T follicular helper cell (primary cell): Measurements from ENCODE around the gene ATF6.

ENCODE experiments used
- DNase-seq: peaks from one replicate; pipeline ENCODE4 v3.0.0-alpha.2; 2020; ENCODE audit warnings: low read depth

ATF6 gene

GRCh38 chr1:161999301-162000052, 233.4 kb downstream of the ATF6 start:
- DNase-seq = no peak

GRCh38 chr1:162000053-162000420, 233.9 kb downstream of the ATF6 start:
- no peak for DNase-seq

GRCh38 chr1:162003061-162003829, 237.1 kb downstream of the ATF6 start:
- DNase-seq = no peak

DNA sequence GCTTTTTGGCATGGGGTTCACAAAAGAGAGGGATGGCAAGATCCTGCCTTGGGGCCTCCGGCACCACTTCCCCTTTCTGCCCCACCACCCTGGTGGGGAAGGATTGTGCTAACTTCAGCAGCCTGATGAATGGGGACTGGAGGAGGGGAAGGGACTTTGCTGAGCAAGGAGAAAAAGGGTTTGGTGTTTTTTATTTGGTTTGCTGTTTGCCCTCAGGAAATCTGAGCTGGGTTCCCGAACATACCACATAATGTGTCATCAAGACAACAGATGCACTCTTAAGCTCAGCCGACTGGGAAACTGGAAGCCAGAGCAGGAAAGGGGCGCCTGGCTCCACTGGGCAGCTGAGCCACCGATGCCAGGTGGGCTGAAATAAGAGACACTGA, 237.7 kb downstream of the ATF6 start:
- DNase-seq = no peak

GRCh38 chr1:162004441-162004950, 238.4 kb downstream of the ATF6 start:
- DNase-seq = no peak

GRCh38 chr1:162006081-162006480, 240.0 kb downstream of the ATF6 start:
- DNase-seq = no peak

DNA sequence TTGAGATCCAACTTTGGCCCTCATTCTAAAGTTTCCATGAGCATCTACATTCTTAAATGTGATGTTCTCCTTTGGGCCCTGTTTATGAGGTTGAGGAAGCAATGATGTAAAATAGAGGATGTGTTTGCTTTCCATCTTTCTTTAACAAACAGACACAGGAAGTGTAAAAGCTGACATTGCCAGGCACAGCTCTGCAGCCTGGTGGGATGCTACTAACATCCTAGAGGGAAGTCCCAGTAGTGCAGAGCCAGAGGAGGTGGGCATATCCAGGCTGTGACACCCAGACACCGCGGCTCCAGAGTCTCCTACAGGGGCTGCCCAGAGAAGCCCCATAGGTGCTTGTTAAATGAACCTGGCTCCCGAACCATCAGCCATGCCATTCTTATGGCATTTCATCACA, 241.3 kb downstream of the ATF6 start:
- no peak for DNase-seq

- no peak for DNase-seq
These were observed 242.7 kb downstream of the ATF6 start for GRCh38 chr1:162008799-162009198.

GRCh38 chr1:162009501-162010174, 243.5 kb downstream of the ATF6 start:
- no peak for DNase-seq

DNA sequence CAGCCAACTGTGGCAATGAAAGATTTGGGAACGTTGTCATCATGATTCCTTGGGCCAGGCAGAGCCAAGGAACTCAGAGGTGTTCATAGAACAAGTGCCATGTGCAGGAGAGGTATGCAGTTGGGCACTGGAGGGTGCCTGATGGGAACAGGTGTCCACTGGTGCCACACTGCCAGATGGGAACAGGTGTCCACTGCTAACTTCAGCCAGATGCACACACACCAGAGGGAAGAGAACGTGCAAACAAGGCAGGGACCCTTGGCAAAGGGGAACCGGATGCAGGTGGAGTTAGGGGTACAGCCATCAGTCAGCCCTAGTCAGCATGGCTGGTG, 244.0 kb downstream of the ATF6 start:
- no peak for DNase-seq

- no peak for DNase-seq
These were observed 245.4 kb downstream of the ATF6 start for GRCh38 chr1:162011337-162012012.

DNA sequence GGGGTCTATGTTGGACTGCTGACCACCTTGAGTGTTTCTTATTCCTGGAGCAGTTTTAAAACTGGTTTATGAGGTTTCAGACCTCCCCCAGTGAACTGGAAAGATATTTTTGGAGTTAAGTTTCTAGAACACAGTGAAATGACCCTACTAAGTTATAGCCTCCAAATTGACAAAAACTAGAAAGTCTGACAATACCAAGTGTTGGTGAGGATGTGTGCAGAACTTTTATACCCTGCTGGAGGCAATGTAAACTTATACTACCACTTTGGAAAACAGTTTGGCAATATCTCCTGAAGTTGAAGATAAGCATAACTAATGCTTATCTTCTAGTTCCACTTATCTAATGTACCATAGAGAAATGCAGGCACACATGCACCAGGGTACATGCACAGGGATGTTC, 247.2 kb downstream of the ATF6 start:
- DNase-seq = no peak
